HG02943 (cell line): ENCODE measurements around the gene CDKN3.
"Not testable (repeated sequence)": the region's sequence is repeated elsewhere in the genome, so short reads cannot be mapped to it uniquely, and the experiment has no call there.

Source experiments
- ATAC-seq: cut with Tn5 transposase; IDR thresholded peaks from one replicate; pipeline ENCODE4 v1.9.1; 2021; ENCODE audit warnings: mild to moderate bottlenecking, low read depth, moderate library complexity; ENCODE audit not compliant: unreplicated experiment

Gene CDKN3

DNA sequence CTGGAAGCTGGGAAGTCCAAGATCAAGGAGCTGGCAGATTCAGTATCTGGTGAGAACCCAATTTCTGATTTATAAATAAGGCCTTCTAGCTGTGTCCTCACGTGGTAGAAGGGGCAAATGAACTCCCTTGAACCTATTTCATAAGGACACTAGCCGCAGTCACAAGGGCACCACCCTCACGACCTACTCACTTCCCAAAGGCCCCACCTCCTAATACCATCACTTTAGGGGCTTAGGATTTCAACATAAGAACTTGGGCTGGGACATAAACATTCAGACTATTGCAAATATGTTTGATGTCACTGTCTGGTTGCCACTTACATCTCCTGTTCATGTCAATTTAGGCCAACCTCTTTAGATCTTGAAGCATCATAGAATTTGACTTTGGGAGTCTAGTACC, 55.2 kb downstream of the CDKN3 start:
- no peak for ATAC-seq

DNA sequence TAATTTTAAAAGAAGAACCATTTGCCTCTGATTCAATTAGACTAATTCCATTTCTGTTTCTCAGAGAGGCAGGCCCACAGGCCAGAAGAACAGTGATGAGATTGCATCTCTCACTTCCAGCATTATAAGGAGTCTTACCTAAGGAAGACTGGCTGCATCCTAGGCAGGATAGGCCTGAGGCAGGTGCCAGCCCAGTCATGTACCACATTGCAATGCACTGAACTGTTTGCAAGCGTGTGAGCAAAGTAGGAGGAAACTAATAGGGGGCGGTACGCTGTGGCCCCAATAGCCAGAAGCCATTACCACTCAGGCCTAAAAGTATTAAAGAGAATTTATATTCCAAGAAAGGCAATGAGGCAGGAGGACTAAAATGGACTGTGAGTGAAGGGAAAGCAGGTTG, 56.4 kb downstream of the CDKN3 start:
- no peak for ATAC-seq

DNA sequence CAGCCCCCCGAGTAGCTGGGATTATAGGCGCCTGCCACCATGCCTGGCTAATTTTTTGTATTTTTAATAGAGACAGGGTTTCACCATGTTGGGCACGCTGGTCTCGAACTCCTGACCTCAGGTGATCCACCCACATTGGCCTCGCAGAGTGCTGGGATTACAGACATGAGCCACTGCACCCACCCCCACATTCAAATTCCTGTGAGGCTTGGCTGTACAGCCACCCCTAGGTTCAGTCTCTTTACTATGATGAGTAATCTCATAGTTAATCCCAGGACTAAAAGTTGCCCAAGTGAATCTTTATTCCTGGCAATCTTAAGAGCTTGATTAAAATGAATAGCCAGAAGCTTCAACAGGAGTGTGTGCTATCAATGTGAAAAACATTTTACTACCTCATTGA, 57.2 kb downstream of the CDKN3 start:
- not testable (repeated sequence) for ATAC-seq

DNA sequence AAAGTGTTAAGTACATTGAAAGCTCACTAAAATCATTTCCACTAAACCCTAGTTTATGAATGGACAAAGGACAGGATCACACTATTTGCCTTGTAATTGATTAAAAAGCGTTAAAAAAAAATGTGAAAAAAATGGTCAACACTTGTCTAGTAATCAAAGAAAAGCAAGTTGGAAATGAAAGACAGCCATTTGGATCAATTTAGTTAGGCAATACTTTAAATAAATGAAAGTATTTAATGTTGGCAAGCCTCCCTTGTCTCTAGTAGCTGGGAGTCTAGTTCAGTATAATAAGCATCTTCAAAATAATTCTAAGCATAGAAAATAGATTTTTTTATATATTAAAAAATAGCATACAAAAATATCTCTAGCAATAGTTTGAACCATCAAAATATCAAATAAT, 58.6 kb downstream of the CDKN3 start:
- ATAC-seq, result no peak

DNA sequence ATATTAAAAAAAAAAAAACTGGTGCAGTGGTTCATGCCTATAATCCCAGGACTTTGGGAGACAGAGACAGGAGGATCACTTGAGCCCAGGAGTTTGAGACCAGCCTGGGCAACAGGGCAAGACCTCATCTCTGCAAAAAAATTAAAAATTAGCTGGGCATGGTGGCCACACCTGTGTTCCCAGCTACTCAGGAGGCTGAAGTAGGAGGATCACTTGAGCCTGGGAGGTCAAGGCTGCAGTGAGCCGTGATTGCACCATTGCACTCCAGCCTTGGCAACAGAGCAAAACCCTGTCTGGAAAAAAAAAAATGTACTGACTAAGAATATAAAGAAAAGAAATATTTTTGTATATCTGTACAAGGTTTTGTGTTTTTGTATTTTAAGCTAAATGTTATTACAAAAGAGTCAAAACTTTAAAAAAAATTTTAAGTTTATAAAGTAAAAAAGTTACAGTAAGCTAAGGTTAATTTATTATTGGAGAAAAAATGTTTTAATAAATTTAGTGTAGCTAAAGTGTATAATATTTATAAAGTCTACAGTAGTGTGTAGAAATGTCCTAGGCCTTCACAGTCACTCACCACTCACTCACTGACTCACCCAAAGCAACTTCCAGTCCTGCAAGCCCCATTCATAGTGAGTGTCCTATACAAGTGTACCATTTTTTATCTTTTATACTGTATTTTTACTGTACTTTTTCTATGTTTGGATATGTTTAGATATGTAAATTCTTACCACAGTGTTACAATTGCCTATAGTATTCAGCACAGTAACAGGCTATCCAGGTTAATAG, 60.2 kb downstream of the CDKN3 start:
- not testable (repeated sequence) for ATAC-seq

DNA sequence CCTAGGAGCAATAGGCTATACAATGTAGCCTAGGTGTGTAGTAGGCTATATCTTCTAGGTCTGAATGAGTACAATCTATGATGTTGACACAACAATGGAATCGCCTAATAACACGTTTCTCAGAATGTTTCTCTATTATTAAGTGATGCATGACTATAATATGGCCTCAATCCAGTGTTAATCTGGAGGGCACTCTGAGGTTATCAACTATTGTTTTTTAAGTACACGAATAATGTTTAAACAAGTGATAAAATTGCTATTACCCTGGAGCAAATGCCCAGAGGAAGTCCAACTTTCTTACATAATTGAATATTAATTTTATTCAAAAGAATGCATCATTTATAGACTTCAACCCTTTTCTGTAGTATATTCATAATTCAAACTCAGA, 60.8 kb downstream of the CDKN3 start:
- no peak for ATAC-seq

DNA sequence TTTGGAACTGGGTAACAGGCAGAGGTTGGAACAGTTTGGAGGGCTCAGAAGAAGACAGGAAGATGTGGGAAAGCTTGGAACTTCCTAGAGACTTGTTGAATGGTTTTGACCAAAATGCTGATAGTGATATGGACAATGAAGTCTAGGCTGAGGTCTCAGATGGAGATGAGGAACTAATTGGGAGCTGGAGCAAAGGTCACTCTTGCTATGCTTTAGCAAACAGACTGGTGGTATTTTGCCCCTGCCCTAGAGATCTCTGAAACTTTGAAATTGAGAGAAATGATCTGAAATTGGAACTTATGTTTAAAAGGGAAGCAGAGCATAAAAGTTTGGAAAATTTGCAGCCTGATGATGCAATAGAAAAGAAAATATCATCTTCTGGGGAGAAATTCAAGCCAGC, 61.7 kb downstream of the CDKN3 start:
- not testable (repeated sequence) for ATAC-seq

DNA sequence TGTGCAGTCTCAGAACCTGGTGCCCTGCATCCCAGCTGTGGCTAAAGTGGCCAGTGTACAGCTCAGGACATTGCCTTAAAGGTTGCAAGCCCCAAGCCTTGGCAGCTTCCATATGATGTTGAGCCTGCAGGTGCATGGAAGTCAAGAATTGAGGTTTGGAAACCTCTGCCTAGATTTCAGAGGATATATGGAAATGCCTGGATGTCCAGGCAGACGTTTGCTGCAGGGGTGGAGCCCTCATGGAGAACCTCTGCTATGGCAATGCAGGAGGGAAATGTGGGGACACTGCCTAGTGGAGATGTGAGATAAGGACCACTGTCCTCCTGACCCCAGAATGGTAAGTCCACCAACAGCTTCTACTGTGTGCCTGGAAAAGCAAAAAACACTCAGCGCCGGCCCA, 62.3 kb downstream of the CDKN3 start:
- ATAC-seq, result no peak

DNA sequence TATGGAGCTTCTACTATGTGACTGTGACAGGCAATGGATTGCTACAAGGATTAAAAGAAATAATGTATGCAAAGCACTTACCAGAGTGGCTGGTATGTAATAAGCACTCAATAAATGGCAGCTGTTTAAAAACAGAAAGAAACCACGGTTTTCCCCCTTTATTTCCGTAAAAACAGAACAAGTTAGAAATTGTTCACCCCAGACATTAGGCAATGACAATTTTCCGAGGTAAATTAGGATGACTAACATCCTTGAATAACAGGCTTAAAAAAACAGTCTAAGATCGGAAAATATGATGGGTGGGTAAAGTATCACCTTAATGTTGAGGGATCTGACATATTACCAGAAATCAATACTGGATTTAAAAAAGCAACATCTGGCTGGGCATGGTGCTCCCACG, 65.2 kb downstream of the CDKN3 start:
- ATAC-seq, result no peak

DNA sequence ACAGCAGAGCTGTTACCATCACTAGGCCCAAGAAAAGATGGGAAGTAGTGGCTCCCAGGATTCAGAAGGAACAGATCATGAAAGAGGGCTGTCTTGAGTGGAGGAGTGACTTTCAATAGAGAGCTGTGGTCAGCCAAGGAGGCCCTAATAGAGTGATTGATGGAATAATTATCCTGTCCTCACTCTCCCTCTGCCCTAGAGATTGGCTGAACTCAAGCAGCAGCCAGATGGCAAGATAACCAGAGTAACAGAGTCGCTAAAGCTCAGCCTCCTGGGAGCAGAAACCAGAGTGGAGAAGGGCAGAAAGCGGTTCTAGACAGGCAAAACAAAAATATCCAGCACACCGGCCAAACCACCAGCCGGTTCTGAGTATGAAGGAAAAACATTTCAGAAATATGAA, 68.8 kb downstream of the CDKN3 start:
- no peak for ATAC-seq

DNA sequence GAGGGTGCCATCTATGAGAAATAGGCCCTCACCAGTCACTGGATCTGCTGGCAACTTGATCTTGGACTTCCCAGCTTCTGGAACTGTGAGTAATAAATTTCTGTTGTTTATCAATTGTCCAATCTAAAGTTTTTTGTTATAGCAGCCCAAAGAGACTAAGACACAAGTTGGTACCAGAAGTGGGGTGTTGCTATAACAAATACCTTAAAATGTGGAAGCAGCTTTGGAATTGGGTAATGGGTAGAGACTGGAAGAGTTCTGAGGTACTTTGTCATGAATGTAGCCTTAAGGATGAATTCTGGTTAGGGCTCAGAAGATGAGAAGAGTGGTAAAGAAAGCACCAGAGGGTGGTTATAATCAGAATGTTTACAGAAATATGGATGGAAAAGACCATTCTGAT, 70.5 kb downstream of the CDKN3 start:
- ATAC-seq, result no peak
